ENCODE measurements around the gene PCBP3. TPM values are rescaled to one million over a fixed set of nuclear protein-coding genes. Genes with fewer than 3 reads are reported as not detected.

The PCBP3 gene
- total and polyA plus RNA-seq, 2 of the 8 experiments (the other 6 are each of a cell fraction or from before 2014, with no cell fraction given): 3.5 to 6.3 TPM

GRCh38 chr21:45607909-45608295, 35.6 kb upstream of the PCBP3 start (continued):
- no peak for TF ChIP-seq RNF2 (IDR thresholded peaks at IDR 0.05; ENCODE audit: borderline replicate concordance, low read depth, low read length, missing control alignments, poor library complexity, severe bottlenecking)
- TF ChIP-seq SIX5 (IDR thresholded peaks at IDR 0.05; ENCODE audit: low read depth, low read length): no peak
